Hepatocyte (in vitro differentiated cells): Measurements from ENCODE around the gene PTPRM.

ENCODE experiments used
- EZH2 ChIP-seq: fragments of 200-600 bp; sonication (generic); IDR thresholded peaks from 2 replicates; pipeline ENCODE4 v1.6.1; 2016; ENCODE audit warnings: antibody characterized with exemption, mild to moderate bottlenecking, borderline replicate concordance
- EZH2phosphoT487 ChIP-seq: fragments of 200-600 bp; sonication (generic); IDR thresholded peaks from one replicate; pipeline ENCODE4 v1.6.1; 2018; ENCODE audit warnings: antibody characterized with exemption, mild to moderate bottlenecking, low read depth, moderate library complexity; ENCODE audit not compliant: unreplicated experiment, severe bottlenecking
- TF ChIP-seq, protein P1 (sequence below): fragments of 200-600 bp; sonication (generic); IDR thresholded peaks from 2 replicates; pipeline ENCODE4 v1.5.1; 2016; ENCODE audit warnings: antibody characterized with exemption, mild to moderate bottlenecking; ENCODE audit not compliant: poor library complexity

DNA sequence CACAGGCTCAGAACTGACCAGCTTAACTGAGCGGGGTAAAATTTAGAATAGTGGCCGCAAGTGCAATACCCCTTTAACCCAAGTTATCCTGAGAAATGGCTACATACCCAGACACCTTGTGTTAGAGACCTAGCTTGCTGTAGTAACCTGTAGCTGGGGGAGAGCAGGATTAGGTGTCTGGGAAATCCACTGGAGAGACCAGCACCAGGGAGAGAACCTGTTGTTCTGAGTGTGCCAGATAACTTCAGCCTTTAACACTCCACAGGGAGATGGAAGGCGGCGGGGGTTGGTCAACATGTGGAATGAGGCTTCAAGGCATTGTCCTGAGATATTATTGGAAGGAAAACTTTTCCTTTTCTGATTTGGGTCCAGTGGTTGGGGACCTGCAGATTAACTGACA lies 356.0 kb downstream of the PTPRM start:
- no peak for TF ChIP-seq EZH2
- no peak for TF ChIP-seq EZH2phosphoT487
- TF ChIP-seq, protein P1, sequence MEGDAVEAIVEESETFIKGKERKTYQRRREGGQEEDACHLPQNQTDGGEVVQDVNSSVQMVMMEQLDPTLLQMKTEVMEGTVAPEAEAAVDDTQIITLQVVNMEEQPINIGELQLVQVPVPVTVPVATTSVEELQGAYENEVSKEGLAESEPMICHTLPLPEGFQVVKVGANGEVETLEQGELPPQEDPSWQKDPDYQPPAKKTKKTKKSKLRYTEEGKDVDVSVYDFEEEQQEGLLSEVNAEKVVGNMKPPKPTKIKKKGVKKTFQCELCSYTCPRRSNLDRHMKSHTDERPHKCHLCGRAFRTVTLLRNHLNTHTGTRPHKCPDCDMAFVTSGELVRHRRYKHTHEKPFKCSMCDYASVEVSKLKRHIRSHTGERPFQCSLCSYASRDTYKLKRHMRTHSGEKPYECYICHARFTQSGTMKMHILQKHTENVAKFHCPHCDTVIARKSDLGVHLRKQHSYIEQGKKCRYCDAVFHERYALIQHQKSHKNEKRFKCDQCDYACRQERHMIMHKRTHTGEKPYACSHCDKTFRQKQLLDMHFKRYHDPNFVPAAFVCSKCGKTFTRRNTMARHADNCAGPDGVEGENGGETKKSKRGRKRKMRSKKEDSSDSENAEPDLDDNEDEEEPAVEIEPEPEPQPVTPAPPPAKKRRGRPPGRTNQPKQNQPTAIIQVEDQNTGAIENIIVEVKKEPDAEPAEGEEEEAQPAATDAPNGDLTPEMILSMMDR, result no peak
